HG02884 (cell line): Measurements from ENCODE around the gene HPS4.
"Not testable (repeated sequence)": the region's sequence is repeated elsewhere in the genome, so short reads cannot be mapped to it uniquely, and the experiment has no call there.

ENCODE experiments used
- ATAC-seq: cut with Tn5 transposase; IDR thresholded peaks from one replicate; pipeline ENCODE4 v1.9.1; 2021; ENCODE audit warnings: mild to moderate bottlenecking, moderate library complexity; ENCODE audit not compliant: unreplicated experiment

The HPS4 gene

GRCh38 chr22:26416670-26417276 lies 66.8 kb downstream of the HPS4 start:
- no peak for ATAC-seq

DNA sequence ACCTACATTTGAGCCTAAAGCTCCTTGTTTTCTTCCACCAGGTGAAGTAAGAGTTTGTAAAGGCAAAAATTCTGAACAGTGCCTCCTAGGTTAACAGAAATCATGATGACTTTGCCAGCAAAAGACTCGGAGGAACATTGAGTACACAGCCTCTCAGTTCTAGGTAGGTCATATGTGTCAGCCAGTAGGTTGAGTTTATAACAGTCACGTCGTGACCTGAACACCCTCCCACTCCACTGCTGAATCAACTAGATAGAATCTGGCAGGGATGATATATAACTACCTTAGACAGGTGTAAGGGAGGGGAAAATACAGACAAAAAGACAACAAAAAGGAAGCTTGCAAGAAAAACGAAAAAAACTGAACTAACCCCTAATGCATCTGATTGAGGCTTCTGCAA lies 67.3 kb downstream of the HPS4 start:
- no peak for ATAC-seq

- no peak for ATAC-seq
Measured at GRCh38 chr22:26414347-26414746, 69.2 kb downstream of the HPS4 start.

DNA sequence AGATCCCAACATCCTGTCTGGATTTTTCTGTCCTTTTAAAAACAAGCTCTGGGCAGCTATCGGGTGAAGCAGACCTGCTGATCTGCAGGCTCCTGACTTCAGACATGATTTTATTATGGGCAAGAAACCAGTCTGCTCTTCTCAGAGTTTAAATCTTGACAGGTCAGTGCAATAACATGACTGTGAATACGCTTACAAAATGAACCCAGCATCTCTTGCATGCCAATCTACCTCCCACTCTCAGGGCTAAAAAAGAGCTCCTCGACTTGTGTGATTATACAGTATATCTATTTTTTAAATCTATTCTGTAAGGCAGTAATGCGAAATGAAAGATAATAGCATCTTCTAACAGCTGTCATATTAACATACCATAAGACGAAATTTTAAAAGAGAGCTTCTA lies 73.2 kb downstream of the HPS4 start:
- ATAC-seq: no peak

DNA sequence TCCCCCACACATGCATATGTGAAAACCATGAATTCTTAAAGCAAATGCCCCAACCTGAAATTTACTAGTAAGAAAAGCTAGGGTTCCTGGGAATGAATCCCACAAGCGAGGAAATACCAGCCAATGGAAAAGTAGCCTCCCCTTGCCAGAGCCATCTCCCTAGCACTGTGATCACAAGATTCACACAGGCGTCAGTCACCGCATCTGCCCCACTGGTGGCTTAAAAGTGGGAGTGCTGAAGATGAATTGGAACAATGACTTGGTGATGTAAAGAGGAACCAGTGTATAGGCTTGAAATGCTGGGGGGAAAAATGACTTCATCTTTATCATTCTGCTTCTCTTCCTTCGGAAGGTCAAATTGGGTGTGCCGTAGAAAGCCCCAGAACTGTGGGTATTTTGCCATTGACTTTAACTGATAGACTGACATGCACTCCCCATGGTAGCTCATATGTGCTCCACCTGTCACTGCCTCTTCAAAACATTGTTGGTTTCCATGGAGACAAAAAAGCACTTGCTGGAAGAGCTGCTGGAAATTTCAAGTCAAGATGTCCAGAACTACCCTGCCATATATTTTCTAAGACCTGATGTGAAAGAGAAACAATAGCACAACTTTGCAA lies 73.8 kb downstream of the HPS4 start:
- ATAC-seq: no peak

GRCh38 chr22:26408562-26409220 lies 74.9 kb downstream of the HPS4 start:
- not testable (repeated sequence) for ATAC-seq

DNA sequence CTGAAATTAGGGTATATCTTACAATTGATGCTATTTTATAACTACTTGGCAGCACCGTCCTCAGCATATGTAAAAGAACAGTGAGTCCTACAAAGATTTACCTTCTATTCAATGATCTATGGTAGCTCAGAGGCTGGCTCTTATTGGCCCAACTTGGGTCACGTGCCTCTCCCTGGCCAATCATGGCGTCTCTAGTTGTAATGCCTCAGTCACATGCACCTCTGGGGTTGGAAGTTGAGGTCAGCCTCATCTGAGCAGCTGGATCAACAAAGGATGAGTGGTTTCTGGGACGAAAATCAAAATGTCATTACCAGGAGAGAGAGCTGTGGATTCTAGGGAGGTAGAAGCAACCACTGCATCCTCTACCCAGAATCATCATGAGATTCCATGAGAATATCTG lies 77.5 kb downstream of the HPS4 start:
- no peak for ATAC-seq

- ATAC-seq: no peak
Measured at GRCh38 chr22:26404851-26405421, 78.6 kb downstream of the HPS4 start.

- ATAC-seq: no peak
Measured at GRCh38 chr22:26401726-26402125, 81.9 kb downstream of the HPS4 start.
